CMK (cell line): Measurements from ENCODE around the gene RTN4IP1.

Experiments used
- DNase-seq: peaks from one replicate; pipeline ENCODE4 v3.0.0-alpha.2; 2010; ENCODE audit warnings: low read depth

Gene RTN4IP1

DNA sequence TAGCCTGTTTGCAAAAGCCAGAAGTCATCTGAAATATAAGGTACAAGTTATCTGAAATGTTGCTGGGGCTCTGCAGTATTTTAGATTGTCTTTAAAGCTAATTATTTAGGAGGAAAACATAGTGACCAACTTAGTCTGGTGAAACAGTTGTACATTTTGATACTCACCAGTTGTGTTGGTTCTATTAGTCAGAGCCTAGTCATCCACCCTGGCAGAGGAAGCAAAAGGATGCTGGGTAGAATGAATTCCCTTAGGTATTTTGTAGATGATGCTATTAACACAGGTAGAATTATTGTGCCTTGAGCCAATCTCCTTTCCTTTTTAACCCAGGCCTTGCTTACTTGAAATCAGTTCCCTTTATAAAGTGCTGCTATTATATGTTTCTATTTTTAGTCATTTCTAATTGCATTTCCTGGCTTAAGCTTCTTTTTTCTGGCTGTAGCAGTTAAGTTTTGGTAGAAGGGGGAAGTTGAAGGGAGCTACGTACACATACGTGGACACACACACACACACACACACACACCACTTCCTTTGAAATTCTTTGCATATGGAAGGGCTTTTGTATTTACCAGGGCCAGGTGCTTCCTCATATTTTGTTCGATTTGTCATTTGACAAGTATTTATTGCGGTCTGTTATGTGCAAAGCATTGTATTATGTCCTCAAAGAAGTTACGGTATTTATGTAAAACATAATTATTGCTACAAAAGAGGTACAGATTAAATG lies 82.4 kb downstream of the RTN4IP1 start:
- no peak for DNase-seq

- no peak for DNase-seq
Measured at GRCh38 chr6:106546261-106546690, 83.0 kb downstream of the RTN4IP1 start.

GRCh38 chr6:106540907-106541306 lies 88.4 kb downstream of the RTN4IP1 start:
- no peak for DNase-seq

- DNase-seq: no peak
Measured at GRCh38 chr6:106540432-106540831, 88.9 kb downstream of the RTN4IP1 start.

DNA sequence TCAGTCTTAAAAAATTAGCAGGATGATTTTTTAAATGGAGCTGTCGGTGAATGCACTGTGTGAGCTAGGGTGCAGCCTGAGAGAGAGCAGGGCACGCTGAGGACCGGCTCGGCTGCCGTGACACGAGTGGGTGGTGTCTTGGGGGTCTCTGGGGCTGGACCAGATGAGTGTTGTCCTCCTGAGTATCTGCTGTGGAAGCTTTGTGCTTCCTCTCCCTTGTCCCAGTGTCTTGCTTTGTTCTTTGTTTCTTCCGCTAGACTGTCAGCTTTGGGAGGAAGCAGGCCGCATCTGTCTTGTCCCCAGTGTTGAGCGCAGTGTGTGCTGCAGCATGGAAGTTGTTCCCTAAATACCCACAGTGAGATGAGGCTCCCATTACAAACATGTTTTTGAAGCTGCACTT lies 89.4 kb downstream of the RTN4IP1 start:
- DNase-seq: no peak

- no peak for DNase-seq
Measured at GRCh38 chr6:106538145-106538544, 91.2 kb downstream of the RTN4IP1 start.

- DNase-seq: no peak
Measured at GRCh38 chr6:106537662-106538061, 91.6 kb downstream of the RTN4IP1 start.

DNA sequence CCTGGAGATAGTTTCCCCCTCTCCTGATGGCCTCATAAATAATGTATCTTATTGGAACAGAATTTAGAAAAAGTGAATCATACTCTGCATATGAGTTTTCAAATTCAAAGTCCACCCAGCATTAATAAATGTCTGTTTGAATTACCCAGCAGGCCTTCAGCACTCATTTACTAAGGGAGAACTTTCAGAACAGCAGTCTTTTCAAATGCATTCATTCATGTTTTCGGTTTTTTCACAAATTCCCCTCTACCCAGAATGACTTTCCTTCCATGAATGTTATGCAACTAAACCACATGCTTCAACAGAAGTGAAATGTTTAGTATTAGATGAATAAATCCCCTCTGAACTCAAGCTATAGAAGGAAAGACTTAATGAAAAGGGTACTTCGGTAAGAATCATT lies 92.4 kb downstream of the RTN4IP1 start:
- DNase-seq: no peak

- DNase-seq: no peak
Measured at GRCh38 chr6:106536357-106536756, 92.9 kb downstream of the RTN4IP1 start.

DNA sequence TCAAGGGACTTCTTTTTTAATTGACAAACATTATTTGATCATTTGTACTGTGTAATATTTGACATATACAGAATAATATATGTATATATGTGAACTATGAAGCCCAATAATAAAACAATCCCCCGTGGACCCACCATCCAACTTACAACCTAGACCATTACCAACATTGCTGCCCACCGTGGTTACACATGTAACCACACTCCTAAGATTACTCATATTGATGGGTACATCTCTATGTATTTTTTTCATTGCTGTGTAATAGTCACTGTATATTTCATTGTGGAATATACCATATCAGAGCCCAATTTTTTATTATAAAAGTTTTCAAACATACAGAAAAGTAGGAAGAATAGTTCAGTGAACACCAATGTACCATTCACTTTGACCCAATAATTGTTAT lies 94.3 kb downstream of the RTN4IP1 start:
- DNase-seq: no peak

- no peak for DNase-seq
Measured at GRCh38 chr6:106534564-106534982, 94.7 kb downstream of the RTN4IP1 start.

GRCh38 chr6:106534004-106534403 lies 95.3 kb downstream of the RTN4IP1 start:
- no peak for DNase-seq

- no peak for DNase-seq
Measured at GRCh38 chr6:106533054-106533453, 96.2 kb downstream of the RTN4IP1 start.

DNA sequence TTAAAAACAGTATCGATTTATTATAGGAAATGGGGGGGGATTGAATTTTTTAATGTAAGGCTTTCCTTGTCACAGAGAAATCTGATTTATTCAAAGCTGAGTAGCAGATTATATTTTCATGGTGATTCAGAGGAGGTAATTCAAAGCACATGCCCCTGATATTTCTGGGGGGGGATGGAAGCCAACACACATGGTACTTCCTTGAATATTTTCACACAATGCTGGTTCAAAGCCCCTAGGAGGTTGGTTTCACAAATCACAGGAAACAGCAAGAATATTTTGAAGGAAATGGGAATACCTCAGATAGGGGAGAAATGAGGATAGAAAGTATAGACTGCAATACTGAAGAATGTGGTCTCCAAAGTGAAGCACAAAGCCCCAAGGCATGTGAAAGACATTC lies 98.8 kb downstream of the RTN4IP1 start:
- no peak for DNase-seq

- DNase-seq: no peak
Measured at GRCh38 chr6:106530026-106530425, 99.3 kb downstream of the RTN4IP1 start.

DNA sequence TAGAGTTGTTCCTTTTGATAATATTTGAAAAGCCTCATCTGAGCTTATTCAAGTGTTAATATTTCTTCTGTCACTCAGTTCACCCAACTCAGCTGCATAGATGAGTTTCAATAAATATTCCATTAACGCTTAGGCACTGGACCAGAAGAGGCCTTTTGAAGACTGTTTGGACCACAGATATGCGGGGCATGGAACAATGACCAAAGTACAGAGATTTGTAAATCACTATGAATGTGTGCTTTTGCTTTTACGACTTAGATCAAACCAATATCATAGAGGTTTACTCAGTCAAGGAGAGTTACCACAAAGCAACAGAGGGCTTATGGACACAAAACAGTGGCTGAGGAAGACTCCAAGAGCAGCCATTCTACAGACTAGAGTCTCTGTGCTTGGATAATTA lies 99.9 kb downstream of the RTN4IP1 start:
- no peak for DNase-seq

GRCh38 chr6:106528521-106528920 lies 100.8 kb downstream of the RTN4IP1 start:
- DNase-seq: no peak

- DNase-seq: no peak
Measured at GRCh38 chr6:106527979-106528378, 101.3 kb downstream of the RTN4IP1 start.

DNA sequence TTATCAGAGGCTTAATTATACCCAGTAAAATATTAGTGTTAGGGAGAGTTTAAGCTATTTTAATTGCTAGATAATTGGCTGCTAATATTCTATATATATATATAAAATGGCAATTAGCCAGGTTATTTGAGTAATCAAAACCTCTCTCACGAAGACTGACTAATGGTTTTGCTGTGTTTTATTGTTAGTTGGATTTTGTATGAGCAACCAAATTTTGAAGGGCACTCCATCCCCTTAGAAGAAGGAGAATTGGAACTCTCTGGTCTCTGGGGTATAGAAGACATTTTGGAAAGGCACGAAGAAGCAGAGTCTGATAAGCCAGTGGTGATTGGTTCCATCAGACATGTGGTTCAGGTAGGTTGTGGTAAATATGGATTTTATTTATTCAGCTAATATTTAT lies 102.2 kb downstream of the RTN4IP1 start:
- no peak for DNase-seq

DNA sequence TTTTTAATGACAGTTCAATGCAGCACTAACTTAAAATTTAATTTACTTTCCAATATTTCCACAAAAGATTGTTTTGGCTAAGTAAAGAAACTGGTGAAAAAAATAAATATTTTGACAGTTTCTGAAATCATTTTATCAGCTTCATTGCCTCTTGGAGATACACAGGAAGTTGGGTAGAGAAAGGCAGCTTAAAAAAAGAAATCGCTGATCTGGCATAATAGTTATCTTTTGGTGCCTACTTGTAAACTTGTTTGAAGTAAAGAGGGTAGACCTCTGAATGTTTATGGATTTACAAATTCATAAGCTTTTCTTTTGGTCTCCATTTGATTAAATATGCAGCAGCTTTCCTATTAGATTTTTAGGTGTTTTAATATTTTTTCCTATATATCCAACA lies 103.4 kb downstream of the RTN4IP1 start:
- DNase-seq: no peak

GRCh38 chr6:106525107-106525881 lies 104.0 kb downstream of the RTN4IP1 start:
- DNase-seq: no peak

GRCh38 chr6:106522562-106523250 lies 106.6 kb downstream of the RTN4IP1 start:
- no peak for DNase-seq
